GM18505 (cell line): ENCODE data around the gene SLC34A1.

Experiments used
- ATAC-seq: cut with Tn5 transposase; IDR thresholded peaks from one replicate; pipeline ENCODE4 v1.9.1; 2021; ENCODE audit not compliant: unreplicated experiment
- POLR2A ChIP-seq: IDR thresholded peaks from 4 replicates; pipeline ENCODE4 v1.6.1; 2011; ENCODE audit warnings: borderline replicate concordance; ENCODE audit not compliant: insufficient read depth, insufficient read length; ENCODE audit errors: extremely low read depth

The SLC34A1 gene

DNA sequence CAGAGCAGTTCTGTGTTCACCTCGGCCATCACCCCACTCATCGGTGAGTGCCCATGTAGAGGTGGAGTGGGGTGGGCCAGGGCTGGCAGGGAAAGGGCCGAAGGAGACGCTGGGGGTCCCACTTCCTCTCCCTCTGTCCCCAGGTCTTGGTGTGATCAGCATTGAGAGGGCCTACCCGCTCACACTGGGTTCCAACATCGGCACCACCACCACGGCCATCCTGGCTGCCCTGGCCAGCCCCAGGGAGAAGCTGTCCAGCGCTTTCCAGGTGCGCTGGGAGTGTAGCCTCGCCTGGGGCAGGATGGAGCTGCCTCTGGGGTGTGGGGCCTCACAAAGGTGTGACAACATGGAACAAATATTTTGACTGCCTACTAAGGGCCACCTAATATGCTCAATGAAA is 12.6 kb downstream of the SLC34A1 start:
- no peak for TF ChIP-seq POLR2A
- no peak for ATAC-seq

- no peak for TF ChIP-seq POLR2A
Measured at GRCh38 chr5:177397875-177398390, 13.7 kb downstream of the SLC34A1 start.

GRCh38 chr5:177399997-177400868 is 16.0 kb downstream of the SLC34A1 start, which contains the start of gene PFN3:
Gene PFN3 (minus strand): TSS chr5:177400661. CDS start chr5:177400576, 85 bp downstream.
- TF ChIP-seq POLR2A = no peak
- ATAC-seq = no peak

More at GRCh38 chr5:177397875-177398390, 13.7 kb downstream of the SLC34A1 start:
- ATAC-seq = no peak

- TF ChIP-seq POLR2A = no peak
- ATAC-seq = no peak
Measured at GRCh38 chr5:177402271-177403043, 18.2 kb downstream of the SLC34A1 start.

DNA sequence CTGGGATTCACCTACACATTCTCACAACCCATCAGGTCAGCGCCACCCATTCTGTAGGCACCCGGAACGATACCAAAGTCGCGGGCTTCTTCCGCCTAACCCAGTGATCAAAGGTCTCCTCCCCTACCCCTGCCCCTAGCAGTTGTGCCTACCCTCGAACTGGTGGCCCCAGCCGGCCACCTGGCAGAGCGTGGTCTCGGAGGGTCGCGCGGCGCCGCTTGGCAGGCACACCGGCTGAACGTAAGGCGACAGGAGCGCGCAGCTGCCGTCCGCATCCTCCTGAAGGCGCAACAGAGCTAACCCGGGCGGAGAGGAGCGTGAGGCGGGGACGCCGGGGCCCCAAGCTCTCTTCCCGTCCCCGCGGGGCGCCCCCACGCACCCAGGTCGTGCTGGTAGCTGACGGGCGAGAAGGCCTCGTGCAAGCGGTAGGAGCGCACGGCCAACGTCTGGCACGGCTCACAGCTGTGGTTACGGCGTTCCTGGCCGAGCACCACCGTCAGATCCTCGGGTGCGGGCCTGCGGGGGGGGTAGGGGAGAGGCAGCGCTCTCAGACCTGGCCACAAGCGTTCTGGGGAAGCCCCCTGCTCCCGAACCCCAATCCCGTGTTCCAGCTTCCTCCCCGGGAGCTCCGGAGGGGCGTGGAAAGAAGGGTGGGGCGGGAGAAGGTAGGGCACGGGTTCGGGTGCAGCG is 19.0 kb downstream of the SLC34A1 start:
- TF ChIP-seq POLR2A = no peak
- peak; percentile 16 for ATAC-seq

DNA sequence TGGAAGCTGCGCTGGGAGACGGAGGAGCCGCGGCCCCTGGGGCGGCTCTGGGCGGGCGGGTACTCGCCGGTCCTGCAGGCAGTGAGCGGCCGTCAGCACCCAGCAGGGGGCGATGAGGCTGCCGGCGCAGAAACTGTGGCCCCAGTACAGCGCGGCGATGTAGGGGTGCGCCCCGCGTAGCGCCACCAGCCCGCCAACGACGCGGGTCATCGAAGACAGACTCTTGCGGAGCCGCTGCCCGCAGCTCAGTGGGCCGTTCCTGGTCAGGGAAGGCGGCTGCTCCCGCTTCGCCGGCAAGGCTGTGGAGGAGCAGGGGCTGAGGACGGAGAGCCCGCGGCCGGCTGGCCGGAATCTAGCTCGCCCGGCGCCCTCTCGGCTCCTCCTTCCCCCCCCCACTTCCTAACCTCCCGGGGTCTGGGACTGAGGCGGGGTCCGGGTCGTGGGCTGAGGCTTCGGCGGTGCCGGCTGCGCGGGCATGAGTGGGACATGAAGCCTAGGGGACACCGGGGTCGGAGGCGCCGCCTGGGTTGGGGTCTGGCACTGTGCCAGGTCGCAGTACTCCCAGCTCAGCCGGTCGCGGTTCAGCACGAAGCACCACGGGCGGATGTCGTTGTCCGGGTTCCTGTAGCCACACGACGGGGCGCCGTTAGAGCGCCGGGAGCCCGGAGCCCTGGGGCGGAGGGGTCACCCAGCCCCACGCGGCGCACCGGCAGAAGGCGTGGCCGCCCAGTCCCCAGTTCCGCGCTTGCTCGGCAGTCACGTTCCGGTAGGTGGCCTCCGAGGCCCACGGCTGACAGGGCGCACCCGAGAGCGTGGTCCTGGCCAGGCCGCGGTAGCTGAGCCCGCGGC is 19.8 kb downstream of the SLC34A1 start:
- peak; percentile 78 for ATAC-seq
- TF ChIP-seq POLR2A = peak; percentile 39

- no peak for ATAC-seq
- no peak for TF ChIP-seq POLR2A
Measured at GRCh38 chr5:177404641-177405179, 20.5 kb downstream of the SLC34A1 start.

GRCh38 chr5:177405312-177405711 is 21.1 kb downstream of the SLC34A1 start:
- ATAC-seq = no peak
- no peak for TF ChIP-seq POLR2A

DNA sequence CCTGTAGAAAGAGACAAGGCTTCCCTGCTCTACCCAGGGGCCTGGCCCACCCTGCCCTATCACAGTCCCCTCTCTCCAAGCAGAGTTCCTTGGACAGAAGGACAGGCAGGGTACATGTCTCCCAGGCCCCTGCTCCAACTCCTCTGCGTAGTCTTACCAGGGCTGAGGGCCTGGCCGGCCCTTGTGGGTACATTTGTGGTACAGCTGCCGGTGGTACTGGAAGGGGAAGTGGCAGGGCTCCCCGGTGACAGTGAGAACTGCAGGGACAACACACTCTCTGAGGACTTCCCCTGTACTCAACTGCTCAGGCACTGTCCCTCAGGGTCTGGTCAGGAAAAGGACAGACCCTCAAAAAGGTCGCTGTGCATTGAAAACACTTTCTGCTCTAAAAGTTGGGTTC is 21.6 kb downstream of the SLC34A1 start:
- ATAC-seq = no peak
- no peak for TF ChIP-seq POLR2A

DNA sequence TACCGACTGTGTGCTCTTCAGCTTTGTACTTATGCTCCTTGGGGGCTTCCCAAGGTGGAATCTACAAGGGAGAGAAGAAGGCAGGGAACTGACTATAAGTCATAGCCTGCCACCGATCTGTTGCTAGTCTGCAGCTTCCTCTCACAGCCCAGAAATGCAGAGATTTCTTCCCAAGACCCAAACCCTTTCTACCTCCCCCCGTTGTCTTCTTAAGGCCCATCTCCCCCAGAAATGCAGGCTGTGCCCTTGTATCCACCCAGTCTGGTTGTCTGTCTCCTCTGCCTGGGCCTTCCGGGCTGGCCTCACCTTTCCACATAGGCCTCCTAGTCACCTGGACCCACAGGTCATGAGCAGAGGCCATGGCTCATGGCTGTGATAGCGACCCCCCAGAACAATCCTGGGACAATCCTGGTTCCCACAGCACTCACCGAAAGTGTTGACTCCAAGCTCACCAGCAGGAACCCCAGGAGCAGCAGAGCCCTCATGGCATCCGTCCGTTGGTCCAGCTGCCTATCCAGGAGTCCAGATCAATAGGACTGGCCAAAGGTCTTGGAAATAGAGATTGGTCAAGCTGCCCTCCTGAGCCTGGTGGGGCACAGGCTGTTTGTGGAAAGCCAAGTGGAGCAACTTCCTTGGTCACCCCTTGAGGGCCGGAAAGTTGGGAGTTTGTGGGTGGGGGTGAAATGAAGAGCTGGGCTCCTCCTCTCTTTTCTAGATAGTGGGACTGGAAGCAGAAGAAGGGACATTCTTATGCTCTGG is 25.0 kb downstream of the SLC34A1 start, which contains the start of gene F12:
F12 (minus strand) TSS at position 522 of the 759 bp plus-strand sequence; CDS start at position 485, 37 bp downstream.
- TF ChIP-seq POLR2A = no peak

GRCh38 chr5:177410575-177410974 is 26.3 kb downstream of the SLC34A1 start:
- TF ChIP-seq POLR2A = no peak
- ATAC-seq = no peak

More for the DNA sequence above, 25.0 kb downstream of the SLC34A1 start, which contains the start of gene F12:
- ATAC-seq = no peak
